H1 (cell line): ENCODE measurements around the gene TACC2. TPM values are rescaled to one million over a fixed set of nuclear protein-coding genes. Genes with fewer than 3 reads are reported as not detected.

Experiments used
- CTCF ChIA-PET: fragments of 300-600 bp; sonication (Branson Sonifier 250); formaldehyde crosslinking; loops from one replicate; lab custom pipeline; 2021; ENCODE audit not compliant: partially characterized antibody; lab: Charles Lee
- POLR2A ChIA-PET: fragments of 300-600 bp; sonication (Branson Sonifier 250); formaldehyde crosslinking; loops from one replicate; lab custom pipeline; 2021; ENCODE audit warnings: inconsistent platforms; ENCODE audit not compliant: partially characterized antibody; lab: Charles Lee
- DNase-seq, 2 experiments: peaks; one replicate each; pipeline versions ENCODE4 v3.0.0 to v3.0.0-alpha.2; 2010 to 2022; ENCODE audit warnings: low spot score in 2 of 2, low read depth in 1 of 2, mixed read lengths in 1 of 2
- FAIRE-seq: peaks from 2 replicates; lab custom pipeline; 2011; peaks lifted over from hg19 to GRCh38; lab: Jason Lieb, UNC
- H2AFZ ChIP-seq: 2 replicates; pipeline ENCODE4 v1.8.1; 2012; ENCODE audit warnings: low read length, inconsistent platforms
- H2AK5ac ChIP-seq: 2 replicates; pipeline ENCODE4 v1.6.1; 2013; ENCODE audit warnings: low read depth, low read length
- H2BK120ac ChIP-seq: replicated peaks from 2 replicates; pipeline ENCODE3; 2013; ENCODE audit warnings: low read depth, low read length, inconsistent platforms
- H2BK12ac ChIP-seq: 2 replicates; pipeline ENCODE4 v1.6.1; 2013; ENCODE audit warnings: low read depth, low read length
- H2BK15ac ChIP-seq: 2 replicates; pipeline ENCODE4 v1.6.1; 2013; ENCODE audit warnings: low read length
- H2BK20ac ChIP-seq: 2 replicates; pipeline ENCODE4 v1.6.1; 2013; ENCODE audit warnings: low read length
- H2BK5ac ChIP-seq: 2 replicates; pipeline ENCODE4 v1.6.1; 2013; ENCODE audit warnings: low read depth, low read length
- H3K14ac ChIP-seq: 2 replicates; pipeline ENCODE4 v1.6.1; 2013; ENCODE audit warnings: inconsistent platforms; ENCODE audit not compliant: insufficient read length
- H3K18ac ChIP-seq: 2 replicates; pipeline ENCODE4 v1.6.1; 2013; ENCODE audit warnings: low read length; ENCODE audit errors: extremely low read depth
- H3K23ac ChIP-seq: 2 replicates; pipeline ENCODE4 v1.6.1; 2013; ENCODE audit warnings: inconsistent platforms; ENCODE audit not compliant: insufficient read length
- H3K23me2 ChIP-seq: 2 replicates; pipeline ENCODE4 v1.6.1; 2013; ENCODE audit warnings: low read depth, low read length
- H3K27ac ChIP-seq: 2 replicates; pipeline ENCODE4 v1.6.1; 2011; ENCODE audit warnings: low read depth, low read length, inconsistent platforms
- H3K27me3 ChIP-seq, 4 experiments: replicated peaks in 1 of 4; 1 replicate in 1 of 4; 2 replicates in 3 of 4; pipeline versions ENCODE4 v1.6.1 to v1.8.1; 2011 to 2013; ENCODE audit warnings: low read length in 3 of 4, mild to moderate bottlenecking in 3 of 4, inconsistent platforms in 2 of 4, mixed read lengths in 2 of 4, moderate library complexity in 1 of 4; ENCODE audit not compliant: control insufficient read depth in 3 of 4, insufficient read depth in 3 of 4; ENCODE audit errors: extremely low read depth in 1 of 4
- H3K36me3 ChIP-seq, 4 experiments: 2 replicates each; pipeline versions ENCODE4 v1.6.1 to v1.8.1; 2011 to 2013; ENCODE audit warnings: mild to moderate bottlenecking in 4 of 4, low read length in 3 of 4, moderate library complexity in 2 of 4, control low read depth in 1 of 4, inconsistent platforms in 1 of 4; ENCODE audit not compliant: insufficient read depth in 4 of 4, control insufficient read depth in 2 of 4
- H3K4ac ChIP-seq: replicated peaks from 2 replicates; pipeline ENCODE3; 2013; ENCODE audit warnings: low read length, low read depth, mixed read lengths, inconsistent platforms; ENCODE audit not compliant: insufficient read length
- H3K4me1 ChIP-seq, 4 experiments: replicated peaks in 1 of 4; 1 replicate in 1 of 4; 2 replicates in 3 of 4; pipeline versions ENCODE4 v1.6.1 to v1.8.1; 2011 to 2013; ENCODE audit warnings: low read length in 3 of 4, inconsistent platforms in 2 of 4, mixed read lengths in 1 of 4; ENCODE audit not compliant: insufficient read depth in 4 of 4, control insufficient read depth in 3 of 4
- H3K4me2 ChIP-seq, 2 experiments: 2 replicates each; pipeline versions ENCODE4 v1.6.1 to v1.8.1; 2011 to 2013; ENCODE audit warnings: low read depth in 2 of 2, low read length in 2 of 2, control low read depth in 1 of 2, inconsistent platforms in 1 of 2, mild to moderate bottlenecking in 1 of 2; ENCODE audit not compliant: insufficient read depth in 1 of 2
- H3K4me3 ChIP-seq, 4 experiments: fragments of 200-600, 300-600 bp in 1 of 4; sonication (generic), shearing (Covaris generic), sonication (Bioruptor Twin) in 1 of 4; 2 replicates each; pipeline versions ENCODE4 v1.5.1 to v1.8.1; 2011 to 2016; ENCODE audit warnings: low read length in 4 of 4, low read depth in 3 of 4, control low read depth in 2 of 4, inconsistent platforms in 2 of 4, mild to moderate bottlenecking in 2 of 4, mixed read lengths in 1 of 4, moderate library complexity in 1 of 4; ENCODE audit not compliant: insufficient read depth in 2 of 4; ENCODE audit errors: extremely low read depth in 1 of 4
- H3K56ac ChIP-seq: replicated peaks from 2 replicates; pipeline ENCODE3; 2013; ENCODE audit warnings: low read depth, mild to moderate bottlenecking, mixed read lengths, low read length, inconsistent platforms; ENCODE audit not compliant: insufficient read length
- H3K79me1 ChIP-seq: 2 replicates; pipeline ENCODE4 v1.6.1; 2013; ENCODE audit warnings: low read depth, low read length, control low read depth
- H3K79me2 ChIP-seq, 2 experiments: 2 replicates each; pipeline versions ENCODE4 v1.6.1 to v1.8.1; 2012 to 2013; ENCODE audit warnings: low read length in 2 of 2, mild to moderate bottlenecking in 2 of 2, inconsistent platforms in 1 of 2; ENCODE audit not compliant: insufficient read depth in 2 of 2, control insufficient read depth in 1 of 2
- H3K9ac ChIP-seq, 4 experiments: replicated peaks in 1 of 4; 1 replicate in 1 of 4; 2 replicates in 3 of 4; pipeline versions ENCODE4 v1.6.1 to v1.8.1; 2011 to 2013; ENCODE audit warnings: low read depth in 3 of 4, low read length in 3 of 4, control low read depth in 2 of 4, mild to moderate bottlenecking in 2 of 4, moderate library complexity in 2 of 4, inconsistent platforms in 1 of 4; ENCODE audit errors: extremely low read depth in 1 of 4
- H3K9me3 ChIP-seq, 2 experiments: 2 replicates each; pipeline versions ENCODE4 v1.6.1 to v1.8.1; 2012 to 2013; ENCODE audit warnings: mild to moderate bottlenecking in 2 of 2, moderate library complexity in 2 of 2, control low read depth in 1 of 2, inconsistent platforms in 1 of 2, low read depth in 1 of 2, low read length in 1 of 2, mixed read lengths in 1 of 2; ENCODE audit not compliant: insufficient read depth in 2 of 2
- H4K20me1 ChIP-seq, 2 experiments: replicated peaks in 1 of 2; 2 replicates each; pipeline versions ENCODE3 to v1.8.1; 2011 to 2013; ENCODE audit warnings: inconsistent platforms in 2 of 2, low read length in 2 of 2, mild to moderate bottlenecking in 1 of 2; ENCODE audit not compliant: insufficient read depth in 2 of 2, control insufficient read depth in 1 of 2
- H4K5ac ChIP-seq: 2 replicates; pipeline ENCODE4 v1.6.1; 2013; ENCODE audit warnings: low read length, low read depth, mixed read lengths, inconsistent platforms; ENCODE audit not compliant: insufficient read length
- H4K8ac ChIP-seq: 2 replicates; pipeline ENCODE4 v1.8.0; 2013; ENCODE audit warnings: mild to moderate bottlenecking, moderate library complexity, low read length, inconsistent platforms; ENCODE audit not compliant: insufficient read depth; ENCODE audit errors: extremely low read depth
- H4K91ac ChIP-seq: replicated peaks from 2 replicates; pipeline ENCODE3; 2013; ENCODE audit warnings: low read length, mixed read lengths, inconsistent platforms; ENCODE audit not compliant: insufficient read length
- ASH2L ChIP-seq: fragments of 200-600, 300-600 bp; sonication (generic); IDR thresholded peaks from one replicate; pipeline ENCODE4 v1.7.1; 2017; ENCODE audit warnings: low read length
- CBX5 ChIP-seq: fragments of 300-800, 300-1000 bp; sonication (generic); IDR thresholded peaks from 2 replicates; pipeline ENCODE4 v1.7.1; 2016; ENCODE audit warnings: antibody characterized with exemption, low read length, low read depth
- GTF2F1 ChIP-seq: IDR thresholded peaks from 2 replicates; pipeline ENCODE4 v1.6.1; 2012; ENCODE audit warnings: low read depth, low read length, improper control_type of control experiment, borderline replicate concordance
- JUND ChIP-seq: IDR thresholded peaks from 2 replicates; pipeline ENCODE4 v1.6.1; 2011; ENCODE audit warnings: mild to moderate bottlenecking, improper control_type of control experiment, low read length
- NRF1 ChIP-seq: IDR thresholded peaks from 2 replicates; pipeline ENCODE4 v1.6.1; 2011; ENCODE audit warnings: mild to moderate bottlenecking, low read depth, low read length, improper control_type of control experiment
- POLR2A ChIP-seq, 2 experiments: IDR thresholded peaks; 1 replicate in 1 of 2; 2 replicates in 1 of 2; pipeline ENCODE4 v1.6.1; 2011; ENCODE audit warnings: low read depth in 2 of 2, low read length in 2 of 2, mild to moderate bottlenecking in 2 of 2; ENCODE audit errors: control extremely low read depth in 1 of 2
- SAP30 ChIP-seq: fragments of 300-600 bp; sonication (generic); IDR thresholded peaks from 2 replicates; pipeline ENCODE4 v1.7.1; 2012; ENCODE audit warnings: low read length, moderate library complexity, mild to moderate bottlenecking, inconsistent platforms; ENCODE audit not compliant: insufficient read depth, insufficient replicate concordance
- SP2 ChIP-seq: IDR thresholded peaks from 2 replicates; pipeline ENCODE4 v1.6.1; 2012; ENCODE audit warnings: mild to moderate bottlenecking, low read length, inconsistent platforms
- WGBS, 2 experiments: shearing (Covaris generic) in 1 of 2; methylation state at CpG; one replicate each; pipeline versions ENCODE4 v1.1.6 to v1.1.7; 2013 to 2015; ENCODE audit warnings: low lambda C conversion rate in 2 of 2, mixed read lengths in 2 of 2, inconsistent platforms in 1 of 2, low coverage in 1 of 2, missing lambda C conversion rate in 1 of 2; ENCODE audit not compliant: insufficient replicate concordance in 2 of 2, insufficient coverage in 1 of 2, insufficient read length in 1 of 2; ENCODE audit errors: extremely low coverage in 1 of 2, missing lambda C conversion rate in 1 of 2; 5-methylcytosine and 5-hydroxymethylcytosine counted together
- polyA plus RNA-seq, 7 experiments: library from polyadenylated mRNA; depleted of rRNA in 3 of 7; stranded (reverse) in 5 of 7; unstranded in 2 of 7; fragments of >200 nt in 5 of 7; fragments of 200-250 nt in 2 of 7; gene quantifications; 1 replicate in 5 of 7; 2 replicates in 1 of 7; 4 replicates in 1 of 7; pipeline versions ENCODE4 v1.2.1 to v1.2.3, GENCODE V29; 2011 to 2013; ENCODE audit warnings: missing spikeins in 2 of 7, mixed read lengths in 2 of 7
- total RNA-seq: library from RNA; stranded (reverse); fragmentation: NEBNext Ultra II Directional; extraction: Animal tissue kit (Norgen Biotek cat#: 25700); gene quantifications from 2 replicates; pipeline ENCODE4 v1.2.1, GENCODE V29; 2021
- TF ChIP-seq, protein P1 (sequence below): IDR thresholded peaks from 2 replicates; pipeline ENCODE4 v1.6.1; 2011; ENCODE audit warnings: low read length, improper control_type of control experiment

TACC2 gene
- total and polyA plus RNA-seq, 2 of the 8 experiments (the other 6 are each of a cell fraction or from before 2014, with no cell fraction given) = 21.2 to 46.6 TPM

- POLR2A ChIA-PET = interaction anchor here (4.4 kb wide), 1 partner anchor 9 kb away, joined by 18 read pairs; the partner anchor contains the start of gene NSMCE4A
- no peak for DNase-seq
- Histone ChIP-seq H3K14ac (no peak overlapping the region), H4K5ac (no peak overlapping the region), H3K4me2 (no peak overlapping the region), H2BK5ac (no peak overlapping the region), H3K23ac (no peak overlapping the region), H3K56ac (no peak overlapping the region), H3K23me2 (no peaks in the 10 kb centered on the region; the same call in 1 of the 2 replicates), H2BK12ac (no peak overlapping the region), H2BK20ac (no peak overlapping the region), H3K79me2 (no peaks in the 10 kb centered on the region), H3K4me3 (no peak overlapping the region), H2BK15ac (no peak overlapping the region), H3K4me1 (no peaks in the 10 kb centered on the region), H2AK5ac (no peak overlapping the region), H3K9ac (no peak overlapping the region), H3K4ac (no peak overlapping the region), H4K20me1 (no peaks in the 10 kb centered on the region), H3K9me3 (peaks cover 8 to 12% of the 10 kb centered on the region in 2 experiments), H4K8ac (no peak overlapping the region), H2AFZ (no peak overlapping the region), H2BK120ac (no peak overlapping the region), H4K91ac (no peak overlapping the region), H3K27me3 (no peaks in the 10 kb centered on the region)
- no peak for FAIRE-seq
- TF ChIP-seq SP2 = no peak
- TF ChIP-seq ASH2L = no peak
- TF ChIP-seq POLR2A (IDR thresholded peaks at IDR 0.05; ENCODE audit: control extremely low read depth in 1 of 2, low read depth in 2 of 2, low read length in 2 of 2) = no peak
- TF ChIP-seq, protein P1, sequence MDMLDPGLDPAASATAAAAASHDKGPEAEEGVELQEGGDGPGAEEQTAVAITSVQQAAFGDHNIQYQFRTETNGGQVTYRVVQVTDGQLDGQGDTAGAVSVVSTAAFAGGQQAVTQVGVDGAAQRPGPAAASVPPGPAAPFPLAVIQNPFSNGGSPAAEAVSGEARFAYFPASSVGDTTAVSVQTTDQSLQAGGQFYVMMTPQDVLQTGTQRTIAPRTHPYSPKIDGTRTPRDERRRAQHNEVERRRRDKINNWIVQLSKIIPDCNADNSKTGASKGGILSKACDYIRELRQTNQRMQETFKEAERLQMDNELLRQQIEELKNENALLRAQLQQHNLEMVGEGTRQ = no peak
- no peak for TF ChIP-seq JUND
- no peak for TF ChIP-seq NRF1
- no peak for TF ChIP-seq SAP30
- TF ChIP-seq GTF2F1 = no peak
- TF ChIP-seq CBX5 = no peak
- TF ChIP-seq, all 59 proteins: peak for 0
- Histone ChIP-seq H3K27ac (no peak overlapping the region), H3K36me3 (no peaks in the 10 kb centered on the region; a peak in 1 of 8 replicates), H3K79me1 (no peaks in the 10 kb centered on the region), H3K18ac (no peak overlapping the region)
- CTCF ChIA-PET = interaction anchor here (1.1 to 1.4 kb wide), 2 partner anchors 9 to 10 kb away, joined by 3 read pairs; partner anchors contain the start of gene NSMCE4A
- WGBS, 2 experiments = 92% methylated on average over 5 of the region's 5 CpGs; no CpG with 5 or more reads in 1 of the 2 experiments
Observed at GRCh38 chr10:121983852-121984251, 5.1 kb upstream of the TACC2 start.
